HG03521 (cell line): ENCODE measurements around the gene COA1.
"Not testable (repeated sequence)": the region's sequence is repeated elsewhere in the genome, so short reads cannot be mapped to it uniquely, and the experiment has no call there.

ENCODE experiments used
- ATAC-seq: cut with Tn5 transposase; IDR thresholded peaks from one replicate; pipeline ENCODE4 v1.9.1; 2021; ENCODE audit warnings: mild to moderate bottlenecking, moderate library complexity; ENCODE audit not compliant: unreplicated experiment

Gene COA1

DNA sequence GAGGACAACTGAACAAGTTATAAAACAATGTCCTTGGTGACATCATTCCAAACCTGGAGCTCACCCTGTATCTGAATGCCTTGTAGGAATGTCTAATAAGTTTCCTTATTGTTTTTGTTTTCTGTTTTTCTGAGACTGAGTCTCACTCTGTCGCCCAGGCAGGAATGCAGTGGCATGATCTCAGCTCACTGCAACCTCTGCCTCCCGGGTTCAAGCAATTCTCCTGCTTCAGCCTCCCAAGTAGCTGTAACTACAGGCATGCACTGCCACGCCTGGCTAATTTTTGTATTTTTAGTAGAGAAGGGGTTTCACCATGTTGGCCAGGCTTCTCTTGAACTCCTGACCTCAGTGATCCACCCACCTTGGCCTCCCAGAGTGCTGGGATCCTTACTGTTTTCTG lies 2.2 kb upstream of the COA1 start:
- ATAC-seq: not testable (repeated sequence)

DNA sequence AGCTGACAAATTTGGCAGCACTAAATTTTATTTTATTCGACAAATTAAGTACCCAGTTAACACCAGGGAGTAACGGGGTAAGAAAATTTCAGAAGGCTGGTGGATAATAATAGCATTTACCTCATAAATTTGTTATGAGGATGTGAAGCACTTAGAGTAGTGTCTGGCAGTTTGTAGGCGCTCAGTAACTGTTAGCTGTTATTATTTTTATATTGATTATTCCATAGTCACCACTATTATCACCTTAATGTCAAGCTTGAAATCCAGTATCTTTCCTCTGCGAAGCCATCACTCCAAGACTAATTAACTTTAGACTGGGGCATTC lies 563 bp upstream of the COA1 start:
- ATAC-seq: no peak

DNA sequence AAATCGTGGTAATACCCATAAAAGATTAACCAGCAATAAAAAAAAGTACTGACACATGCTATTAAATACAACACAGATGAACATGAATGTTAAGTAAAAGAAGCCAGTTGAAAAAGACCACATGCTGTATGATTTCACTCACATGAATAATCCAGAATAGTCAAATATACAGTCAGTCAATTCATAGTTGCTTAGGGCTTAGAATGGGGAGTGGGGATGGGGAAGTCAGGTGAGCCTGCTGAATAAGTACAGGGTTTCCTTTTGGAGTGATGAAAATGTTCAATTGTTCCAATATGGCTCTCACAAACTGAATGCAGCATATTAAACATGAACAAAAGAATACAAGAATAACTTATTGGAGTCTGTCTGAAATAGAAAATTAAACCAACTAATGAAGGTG lies 1.8 kb downstream of the COA1 start:
- no peak for ATAC-seq

DNA sequence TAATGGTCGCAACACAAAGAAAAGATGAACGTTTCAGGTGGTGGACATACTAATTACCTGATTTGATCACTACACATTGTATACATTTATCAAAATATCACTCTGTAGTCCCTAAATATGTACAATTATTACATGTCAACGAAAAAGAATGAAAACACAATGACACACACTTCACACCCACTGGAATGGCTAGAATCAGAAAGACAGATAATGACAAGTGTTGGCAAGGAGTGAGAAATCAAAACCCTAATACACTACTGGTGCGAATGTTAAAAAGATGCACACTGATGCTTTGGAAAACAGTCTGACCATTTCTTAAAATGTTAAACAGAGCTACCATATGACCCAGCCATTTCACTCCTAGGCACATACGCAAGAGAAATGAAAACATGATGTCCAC lies 2.3 kb downstream of the COA1 start:
- ATAC-seq: no peak

DNA sequence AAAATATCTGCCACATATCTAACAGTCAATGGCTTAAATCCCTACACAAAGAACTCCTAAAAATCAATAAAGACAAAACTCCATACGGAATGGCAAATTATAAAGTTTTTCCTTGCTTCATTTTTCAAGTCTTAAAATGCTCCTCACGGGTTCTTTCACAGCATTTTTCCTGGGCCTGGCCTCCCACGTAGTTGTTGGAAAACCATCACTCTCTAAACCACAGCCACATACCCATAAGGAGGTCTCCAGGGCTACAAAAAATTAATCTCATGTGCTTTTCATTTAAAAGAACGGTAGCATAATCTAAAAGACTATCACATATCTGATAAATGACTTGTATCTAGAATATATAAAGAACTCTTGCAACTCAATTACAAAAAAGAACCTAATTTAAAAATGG lies 2.9 kb downstream of the COA1 start:
- ATAC-seq: no peak

DNA sequence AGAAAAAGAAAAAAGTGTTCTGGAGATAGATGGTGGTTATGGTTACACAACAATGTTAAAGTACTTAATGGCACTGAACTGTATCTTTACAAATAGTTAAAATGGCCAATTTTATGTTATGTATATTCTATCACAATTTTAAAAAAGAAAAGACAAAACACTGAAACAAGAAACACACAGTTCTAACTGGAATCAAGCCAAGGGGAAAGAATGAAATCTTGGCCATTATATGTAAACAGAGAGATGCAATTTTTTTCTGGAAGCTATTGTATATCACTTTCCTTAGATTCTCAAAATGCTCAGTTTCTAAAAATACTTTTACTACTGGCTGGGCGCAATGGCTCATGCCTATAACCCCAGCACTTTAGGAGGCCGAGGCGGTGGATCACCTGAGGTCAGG lies 4.1 kb downstream of the COA1 start:
- ATAC-seq: no peak

DNA sequence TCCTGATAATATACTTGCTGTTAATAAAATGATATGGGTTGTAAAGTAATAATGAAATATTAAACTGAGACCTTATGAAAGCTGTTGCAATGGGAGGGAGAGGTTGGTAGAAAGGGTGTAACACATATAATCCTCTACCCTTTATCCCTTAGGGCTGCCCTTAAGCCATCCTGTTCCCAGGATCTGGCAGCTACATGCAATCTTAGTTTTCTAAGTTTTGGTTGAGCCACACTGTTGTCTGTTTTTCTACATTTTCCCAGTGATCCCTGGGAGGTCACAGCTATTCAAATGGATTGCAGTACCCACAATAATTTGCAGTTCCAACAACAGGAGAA lies 6.3 kb downstream of the COA1 start:
- ATAC-seq: no peak

DNA sequence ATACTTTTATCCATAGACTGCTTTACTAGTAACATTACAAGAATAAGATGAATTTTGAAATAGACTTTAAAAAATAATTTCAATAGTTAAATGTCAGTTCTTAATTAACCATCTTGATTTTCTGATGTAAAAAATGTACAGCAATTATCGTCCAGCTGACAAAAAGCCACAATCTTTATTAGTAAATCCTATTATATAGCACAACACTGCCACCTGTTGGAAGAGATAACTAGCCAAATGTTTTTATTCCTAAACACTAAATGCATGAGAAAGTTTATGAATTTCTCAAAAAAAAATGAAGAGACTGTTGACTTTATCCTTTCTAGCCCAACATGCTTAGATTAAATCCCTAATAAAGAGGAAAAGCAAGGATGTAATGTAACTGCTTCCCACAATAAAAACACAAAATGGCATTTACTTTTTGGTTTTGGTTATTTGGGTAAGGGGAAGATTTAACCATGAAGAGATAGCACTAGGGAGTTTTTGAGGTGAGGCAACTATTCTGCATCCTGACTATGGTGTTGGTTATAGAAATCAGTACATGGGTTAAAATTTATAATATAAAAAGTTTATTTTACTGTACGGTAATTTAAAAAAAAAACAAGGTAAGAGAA lies 8.0 kb downstream of the COA1 start:
- ATAC-seq: no peak

DNA sequence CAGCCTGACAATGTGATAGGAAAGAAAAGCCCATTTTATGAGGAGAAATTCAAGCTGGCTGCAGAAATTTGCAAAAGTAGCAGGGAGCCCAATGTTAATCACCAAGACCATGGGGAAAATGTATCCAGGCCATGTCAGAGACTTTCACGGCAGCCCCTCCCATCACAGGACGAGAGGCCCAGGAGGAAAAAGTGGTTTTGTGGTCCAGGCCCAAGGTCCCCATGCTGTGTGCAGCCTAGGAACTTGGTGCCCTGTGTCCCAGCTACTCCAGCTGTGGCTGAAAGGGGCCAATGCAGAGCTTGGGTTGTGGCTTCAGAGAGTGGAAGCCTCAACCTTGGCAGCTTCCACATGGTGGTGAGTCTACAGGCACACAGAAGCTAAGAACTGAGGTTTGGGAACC lies 12.7 kb downstream of the COA1 start:
- ATAC-seq: no peak

DNA sequence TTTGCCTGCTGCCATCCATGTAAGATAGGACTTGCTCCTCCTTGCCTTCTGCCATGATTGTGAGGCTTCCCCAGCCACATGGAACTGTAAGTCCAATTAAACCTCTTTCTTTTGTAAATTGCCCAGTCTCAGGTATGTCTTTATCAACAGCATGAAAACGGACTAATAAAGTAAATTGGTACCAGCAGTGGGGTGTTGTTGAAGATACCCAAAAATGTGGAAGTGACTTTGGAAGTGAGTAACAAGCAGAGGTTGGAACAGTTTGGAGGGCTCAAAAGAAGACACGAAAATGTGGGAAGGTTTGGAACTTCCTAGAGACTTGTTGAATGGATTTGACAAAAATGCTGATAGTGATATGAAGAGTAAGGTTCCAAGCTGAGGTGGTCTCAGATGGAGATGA lies 13.4 kb downstream of the COA1 start:
- not testable (repeated sequence) for ATAC-seq

DNA sequence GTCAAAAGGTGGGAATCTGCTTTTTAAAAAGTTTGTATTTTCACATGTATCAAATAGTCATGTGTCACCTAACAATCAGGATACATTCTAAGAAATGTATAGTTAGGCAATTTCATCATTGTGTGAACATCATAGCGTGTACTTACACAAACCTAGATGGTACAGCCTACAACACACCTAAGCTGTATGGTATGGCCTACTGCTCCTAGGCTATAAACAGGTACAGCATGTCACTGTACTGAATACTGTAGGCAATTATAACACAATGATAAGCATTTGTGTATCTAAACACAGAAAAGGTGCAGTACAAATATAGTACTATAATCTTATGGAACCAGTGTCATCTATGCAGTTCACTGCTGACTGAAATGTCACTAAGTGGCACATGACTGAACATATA lies 17.8 kb downstream of the COA1 start:
- ATAC-seq: no peak

DNA sequence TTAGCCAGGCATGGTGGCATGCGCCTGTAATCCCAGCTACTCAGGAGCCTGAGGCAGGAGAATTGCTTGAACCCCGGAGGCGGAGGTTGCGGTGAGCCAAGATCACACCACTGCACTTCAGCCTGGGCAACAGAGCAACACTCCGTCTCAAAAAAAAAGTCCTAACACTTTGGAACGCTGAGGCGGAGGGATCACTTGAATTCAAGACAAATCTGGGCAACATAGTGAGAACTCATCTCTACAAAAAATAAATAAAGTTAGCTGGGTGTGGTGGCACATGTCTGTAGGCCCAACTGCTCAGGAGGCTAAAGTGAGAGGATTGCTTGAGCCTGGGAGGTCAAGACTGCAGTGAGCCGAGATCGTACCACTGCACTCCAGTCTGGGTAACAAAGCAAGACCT lies 21.3 kb downstream of the COA1 start:
- not testable (repeated sequence) for ATAC-seq

DNA sequence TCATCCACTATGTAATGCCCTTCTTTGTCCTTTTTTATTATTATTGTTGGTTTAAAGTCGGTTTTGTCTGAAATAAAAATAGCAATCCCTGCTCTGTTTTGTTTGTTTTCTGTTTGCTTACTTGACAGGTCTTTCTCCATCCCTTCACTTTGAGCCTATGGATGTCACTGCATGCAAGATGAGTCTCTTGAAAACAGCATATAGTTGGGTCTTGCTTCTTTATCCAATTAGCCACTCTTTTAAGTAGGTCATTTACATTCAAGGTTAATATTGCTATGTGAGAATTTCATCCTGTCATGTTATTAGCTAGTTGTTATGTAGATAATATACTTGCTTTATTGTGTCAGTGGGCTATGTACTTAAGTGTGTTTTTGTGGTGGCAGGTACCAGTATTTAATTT lies 25.8 kb downstream of the COA1 start:
- ATAC-seq: no peak

DNA sequence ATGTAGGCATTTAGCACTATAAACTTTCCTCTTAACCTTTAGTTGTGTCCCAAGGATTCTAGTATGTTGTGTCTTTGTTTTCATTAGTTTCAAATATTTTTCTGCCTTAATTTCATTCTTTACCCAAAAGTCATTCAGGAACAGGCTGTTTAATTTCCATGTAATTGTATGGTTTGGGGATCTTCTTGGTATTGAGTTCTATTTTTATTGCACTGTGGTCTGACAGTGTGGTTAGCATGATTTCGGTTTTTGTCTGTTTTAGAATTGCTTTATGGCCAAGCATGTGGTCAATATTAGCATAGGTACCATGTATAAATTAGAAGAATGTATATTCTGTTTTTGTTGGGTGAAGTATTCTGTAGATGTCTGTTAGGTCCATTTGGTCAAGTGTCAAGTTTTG lies 26.3 kb downstream of the COA1 start:
- no peak for ATAC-seq

DNA sequence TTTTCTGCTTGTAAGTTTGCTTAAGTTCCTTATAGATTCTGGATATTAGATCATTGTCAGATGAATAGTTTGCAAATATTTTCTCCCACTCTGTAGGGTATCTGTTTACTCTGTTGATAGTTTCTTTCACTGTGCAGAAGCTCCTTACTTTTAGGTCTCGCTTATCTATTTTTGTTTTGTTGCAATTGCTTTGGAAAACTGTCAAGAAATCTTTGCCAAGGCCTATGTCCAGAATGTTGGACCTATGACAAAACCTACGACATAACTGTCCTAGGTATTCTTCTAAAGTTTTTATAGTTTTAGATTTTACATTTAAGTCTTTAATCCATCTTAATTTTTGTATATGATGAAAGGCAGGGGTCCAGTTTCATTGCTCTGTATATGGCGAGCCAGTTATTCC lies 27.4 kb downstream of the COA1 start:
- no peak for ATAC-seq

DNA sequence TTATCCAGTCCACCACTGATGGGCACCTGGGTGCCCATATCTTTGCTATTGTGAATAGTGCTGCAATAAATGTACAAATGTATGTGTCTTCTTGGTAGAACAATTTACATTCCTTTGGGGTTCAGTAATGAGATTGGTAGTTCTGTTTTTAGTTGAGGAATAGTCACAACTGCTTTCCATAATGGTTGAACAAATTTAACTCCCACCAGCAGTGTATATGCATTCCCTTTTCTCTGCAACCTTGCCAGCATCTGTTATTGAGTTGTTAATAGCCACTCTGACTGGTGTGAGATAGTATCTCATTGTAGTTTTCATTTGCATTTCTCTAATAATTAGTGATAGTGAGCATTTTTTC lies 27.8 kb downstream of the COA1 start:
- ATAC-seq: no peak

DNA sequence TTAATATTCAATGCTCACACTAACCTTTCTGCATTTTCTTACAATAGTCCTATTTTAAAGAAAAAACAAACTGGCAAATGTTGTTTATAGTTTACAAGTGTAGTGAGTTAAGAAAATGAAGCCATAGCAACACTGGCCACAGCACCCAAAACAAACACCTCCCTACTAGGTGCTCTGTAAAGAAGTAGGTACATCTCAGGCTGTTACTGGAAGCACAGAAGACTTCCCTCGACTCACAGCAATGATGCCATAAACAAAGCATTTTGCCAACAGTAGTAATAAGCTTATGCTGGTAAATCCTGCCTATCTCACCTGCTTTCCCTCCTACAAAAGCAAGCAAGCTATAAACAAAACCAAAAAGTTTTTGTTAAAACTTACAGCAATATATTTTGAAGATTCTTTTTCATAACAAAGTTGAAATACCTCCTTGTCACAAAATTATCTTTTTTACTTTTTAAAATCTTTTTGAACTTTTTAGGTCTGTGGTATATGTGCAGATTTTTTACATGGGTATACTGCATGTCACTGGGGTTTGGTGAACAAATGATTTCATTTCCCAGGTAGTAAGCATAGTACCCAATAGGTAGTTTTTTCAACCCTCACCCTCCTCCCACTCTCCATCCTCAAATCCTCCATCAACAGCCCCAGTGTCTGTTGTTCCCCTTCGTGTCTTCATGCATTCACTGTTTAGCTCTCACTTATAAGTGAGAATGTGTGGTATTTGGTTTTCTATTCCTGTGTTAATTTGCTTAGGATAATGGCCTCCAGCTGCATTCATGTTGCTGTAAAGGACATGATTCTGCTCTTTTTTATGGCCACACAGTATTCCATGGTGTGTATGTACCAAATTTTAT lies 28.4 kb downstream of the COA1 start:
- no peak for ATAC-seq

DNA sequence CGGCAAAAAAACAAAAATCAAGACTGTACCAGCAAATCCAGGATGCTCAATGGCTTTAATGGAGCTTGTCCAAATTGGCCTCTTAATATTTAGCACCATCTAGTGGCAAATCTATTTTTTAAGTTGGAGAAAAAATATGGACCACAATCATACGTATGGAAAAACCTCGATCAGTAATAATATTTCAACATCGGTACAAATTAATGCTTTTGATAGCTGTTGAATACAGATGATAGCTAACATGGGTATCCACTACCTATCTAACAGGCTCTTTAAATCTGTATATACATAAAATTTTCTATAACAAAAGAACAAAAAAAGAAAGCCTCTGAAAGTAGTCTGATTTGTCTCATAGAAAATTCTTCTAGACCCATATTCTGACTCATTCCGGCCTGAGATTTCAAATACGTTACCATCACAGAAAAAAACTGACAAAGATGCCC lies 29.2 kb downstream of the COA1 start:
- no peak for ATAC-seq

DNA sequence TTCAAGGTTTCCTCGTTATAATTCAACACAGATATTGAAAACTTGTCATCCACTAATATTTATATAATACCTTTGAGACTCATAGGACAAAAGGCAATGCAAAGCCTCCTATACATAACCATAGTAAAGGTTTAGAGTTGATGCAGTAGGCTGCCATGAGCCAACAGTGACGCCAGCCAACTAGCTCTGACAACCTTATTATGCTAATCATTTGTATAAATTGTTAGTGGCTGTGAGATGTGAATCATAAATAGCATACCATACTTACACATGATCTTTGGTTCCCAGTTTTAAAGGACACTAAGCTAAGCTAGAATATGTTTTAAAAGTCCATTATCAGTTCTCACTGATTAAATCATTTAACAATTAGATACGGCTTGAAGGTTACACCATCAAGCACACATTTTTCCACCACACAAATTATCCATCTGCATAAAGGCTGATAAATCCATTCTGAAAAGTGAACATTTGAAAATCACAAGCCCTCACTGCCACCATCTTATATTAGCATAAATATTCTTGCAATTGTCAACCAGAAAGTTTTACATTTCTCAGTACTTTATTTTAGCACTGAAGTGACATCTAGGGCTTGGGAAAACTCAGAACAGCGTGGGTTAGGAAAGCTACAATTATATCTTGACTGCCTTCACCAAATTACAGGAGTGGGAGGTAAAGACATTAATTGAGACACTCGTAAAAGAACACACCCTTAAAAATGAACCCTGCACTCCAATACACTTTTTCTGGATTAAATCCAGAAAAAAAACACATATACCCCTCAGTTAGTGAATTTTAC lies 30.7 kb downstream of the COA1 start:
- no peak for ATAC-seq

DNA sequence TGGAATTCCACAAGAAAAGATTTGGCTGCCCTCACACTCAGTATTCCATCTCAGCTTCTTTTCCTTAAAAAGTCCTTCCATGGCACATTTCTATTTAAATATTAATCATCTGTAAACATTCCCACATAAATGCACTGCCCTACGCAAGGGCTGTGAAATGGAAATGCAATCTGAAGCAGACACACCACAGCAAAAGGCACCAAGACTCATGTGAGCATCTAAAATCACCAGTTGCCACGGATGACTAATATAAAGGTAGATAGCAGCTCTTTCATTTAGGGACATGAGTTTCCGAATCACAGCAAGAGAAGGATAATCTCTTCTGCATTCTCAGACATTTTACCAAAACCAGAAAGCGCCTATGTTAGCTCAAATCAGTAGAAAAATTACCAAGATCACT lies 31.6 kb downstream of the COA1 start:
- ATAC-seq: no peak

DNA sequence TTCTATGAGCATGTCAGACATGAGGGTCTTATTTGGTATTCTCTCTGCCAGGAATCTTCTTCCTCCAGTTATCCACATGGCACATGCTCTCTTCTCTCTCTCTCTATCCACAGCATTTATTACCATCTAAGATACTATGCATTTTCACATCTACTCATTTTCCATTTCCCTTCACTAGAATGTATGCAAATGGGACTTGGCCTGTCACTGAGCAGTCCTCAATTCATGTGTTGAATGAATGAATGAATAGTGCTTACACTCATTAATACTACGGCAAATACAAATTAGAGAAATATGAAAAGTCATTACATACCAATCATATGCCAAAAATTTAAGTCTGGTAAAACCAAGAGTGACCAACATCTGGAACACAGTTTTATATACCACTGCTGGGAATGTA lies 34.0 kb downstream of the COA1 start:
- no peak for ATAC-seq

DNA sequence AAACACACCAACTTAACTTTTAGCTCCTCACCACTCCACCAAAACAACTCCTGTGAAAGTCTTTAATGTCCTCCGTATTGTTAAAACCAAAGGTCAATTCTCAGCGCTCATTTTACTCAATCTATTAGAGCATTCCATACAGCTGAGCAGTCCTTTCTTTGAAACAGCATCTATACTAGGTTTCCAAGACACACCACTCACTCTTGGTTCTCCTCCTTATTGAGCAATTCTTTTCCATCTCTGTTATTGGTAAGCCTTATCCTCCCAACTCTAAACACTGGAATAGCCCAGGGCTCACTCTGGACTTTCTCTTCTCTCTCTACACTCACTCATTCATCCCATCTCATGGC lies 34.9 kb downstream of the COA1 start:
- ATAC-seq: no peak
